Motor neuron (in vitro differentiated cells): ENCODE measurements around the gene GNB1L. TPM values are rescaled to one million over a fixed set of nuclear protein-coding genes. Genes with fewer than 3 reads are reported as not detected.
A peak's percentile ranks its signal among the peaks of the same experiment; 100 is the strongest.

Source experiments
- ATAC-seq, 8 experiments: fragments of 200-7000 bp; cut with Tn5 transposase; replicated peaks in 6 of 8; 2 replicates each; pipeline ENCODE4 v1.8.0; 2021; ENCODE audit warnings: mild to moderate bottlenecking in 8 of 8, moderate library complexity in 8 of 8
- H3K27ac ChIP-seq, 2 donors: fragments of 250-450 bp; sonication (Bioruptor Pico); 2 replicates each; pipeline ENCODE4 v1.9.0; 2021; ENCODE audit warnings: antibody characterized with exemption in 2 of 2, mild to moderate bottlenecking in 2 of 2, moderate library complexity in 1 of 2
- H3K4me1 ChIP-seq, 2 donors: fragments of 250-450 bp; sonication (Bioruptor Pico); replicated peaks in 1 of 2; 2 replicates each; pipeline ENCODE4 v1.6.1; 2021; ENCODE audit warnings: antibody characterized with exemption in 2 of 2, mild to moderate bottlenecking in 2 of 2, moderate library complexity in 1 of 2
- H3K4me3 ChIP-seq, 5 donors: fragments of 250-450 bp; sonication (Bioruptor Pico); 2 replicates each; pipeline ENCODE4 v1.9.0; 2021; ENCODE audit warnings: antibody characterized with exemption in 5 of 5, mild to moderate bottlenecking in 5 of 5, moderate library complexity in 4 of 5
- whole genome bisulfite sequencing, 10 experiments: fragments of 450-650 bp; shearing (Covaris generic); methylation state at CpG; one replicate each; pipeline ENCODE4 v1.0.0; 2022; 5-methylcytosine and 5-hydroxymethylcytosine counted together
- in situ Hi-C, 9 experiments: fragments of 400-800 bp; cut with MboI; loops; one replicate each; pipeline ENCODE4 v1.15.0; 2021; ENCODE audit warnings: low sequenced_read_pairs in 9 of 9, low pct_unique_long_range_greater_than_20kb in 2 of 9; ENCODE audit not compliant: unreplicated experiment in 9 of 9
- total RNA-seq, 8 experiments: library from RNA; unstranded; fragments of 300-600 nt; gene quantifications; 2 replicates each; pipeline versions ENCODE4 v1.2.3 to v1.2.4, GENCODE V29; 2022

Gene GNB1L
- total RNA-seq, 8 experiments from 2014 or later = 5.6 to 7.2 (median 6.4) TPM

- 88 to 100% (median 97%) methylated on average over 1 to 6 of the region's 16 CpGs; no CpG with 5 or more reads in 4 of the 10 experiments for WGBS, 10 experiments
- Histone ChIP-seq H3K4me1 (no peaks in the 10 kb centered on the region), H3K27ac (peak overlapping the region; percentile 27 to 51), H3K4me3 (no peak overlapping the region)
- no peak for ATAC-seq
- in situ Hi-C loops = no loop called here
Observed at GRCh38 chr22:19824212-19824925, 30.3 kb downstream of the GNB1L start.

DNA sequence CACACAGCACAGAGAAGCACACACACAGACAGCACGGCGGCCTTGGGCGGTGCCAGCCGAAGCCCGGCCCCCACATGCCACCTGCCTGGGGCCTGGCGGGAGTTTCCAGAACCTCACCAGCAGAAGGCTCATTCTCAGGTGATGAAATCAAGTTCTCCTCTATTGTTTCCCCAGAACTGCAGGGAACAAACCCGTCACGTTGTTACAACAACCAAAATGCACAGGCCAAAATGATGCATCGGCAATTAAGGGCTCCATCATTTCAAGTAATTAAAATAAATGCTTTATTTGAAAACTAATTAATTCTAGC, 30.8 kb downstream of the GNB1L start:
- Histone ChIP-seq H3K4me3 (no peak overlapping the region), H3K4me1 (no peaks in the 10 kb centered on the region), H3K27ac (peak overlapping the region in 1 of 2 donors; percentile 51)
- in situ Hi-C loops = no loop called here
- WGBS, 10 experiments = 87 to 95% (median 92%) methylated on average over 2 to 9 of the region's 9 CpGs; no CpG with 5 or more reads in 4 of the 10 experiments
- no peak for ATAC-seq

GRCh38 chr22:19823191-19823901, 31.3 kb downstream of the GNB1L start:
- in situ Hi-C loops = no loop called here
- no peak for ATAC-seq
- 20 to 97% (median 81%) methylated on average over 1 to 6 of the region's 11 CpGs; no CpG with 5 or more reads in 5 of the 10 experiments for WGBS, 10 experiments
- no peaks in the 10 kb centered on the region for H3K4me1 ChIP-seq
- H3K27ac ChIP-seq = no peak overlapping the region
- no peak overlapping the region for H3K4me3 ChIP-seq

DNA sequence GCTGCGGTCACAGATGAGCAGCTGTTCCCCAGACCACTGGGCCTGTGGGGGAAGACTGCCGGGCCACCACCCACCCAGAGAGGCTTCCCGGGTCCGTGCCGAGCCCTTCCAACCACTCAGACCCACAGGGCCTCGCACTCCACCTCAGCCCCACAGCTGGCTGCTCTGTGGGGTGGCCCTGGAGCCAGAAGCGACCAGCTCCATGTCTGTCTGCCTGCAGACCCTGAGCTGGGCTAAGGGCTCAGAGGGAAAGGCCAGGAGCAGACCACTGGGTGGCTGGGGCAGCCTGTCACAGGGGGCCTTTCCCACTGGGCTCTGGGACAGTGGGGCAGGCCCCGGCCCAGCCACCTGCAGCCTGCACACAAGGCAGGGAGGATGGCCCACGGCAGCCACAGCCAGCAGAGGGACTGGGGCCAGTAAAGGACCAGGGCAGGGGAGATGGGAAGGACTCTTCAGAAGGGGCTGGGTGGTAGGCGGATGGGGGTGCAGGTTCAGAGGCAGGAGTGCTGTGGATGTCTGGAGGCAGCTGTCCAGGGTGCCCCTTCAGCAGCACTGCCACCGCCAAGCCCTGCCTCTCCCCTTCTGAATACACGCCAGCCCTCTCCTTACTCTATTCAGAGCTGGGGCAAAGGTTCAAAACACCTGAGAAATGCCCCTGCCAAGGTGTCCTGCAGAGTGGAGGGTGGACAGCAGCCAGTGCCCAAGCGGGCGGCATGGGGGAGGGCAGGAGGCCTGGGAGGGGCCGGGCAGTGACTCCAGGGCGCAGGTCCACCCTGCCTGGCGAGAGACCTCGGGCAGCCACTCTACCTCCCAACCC, 32.2 kb downstream of the GNB1L start:
- ATAC-seq = no peak
- WGBS, 10 experiments = 93 to 100% (median 93%) methylated on average over 2 to 3 of the region's 18 CpGs; no CpG with 5 or more reads in 7 of the 10 experiments
- Histone ChIP-seq H3K4me3 (no peak overlapping the region), H3K27ac (no peak overlapping the region), H3K4me1 (no peaks in the 10 kb centered on the region)
- in situ Hi-C loops = no loop called here

DNA sequence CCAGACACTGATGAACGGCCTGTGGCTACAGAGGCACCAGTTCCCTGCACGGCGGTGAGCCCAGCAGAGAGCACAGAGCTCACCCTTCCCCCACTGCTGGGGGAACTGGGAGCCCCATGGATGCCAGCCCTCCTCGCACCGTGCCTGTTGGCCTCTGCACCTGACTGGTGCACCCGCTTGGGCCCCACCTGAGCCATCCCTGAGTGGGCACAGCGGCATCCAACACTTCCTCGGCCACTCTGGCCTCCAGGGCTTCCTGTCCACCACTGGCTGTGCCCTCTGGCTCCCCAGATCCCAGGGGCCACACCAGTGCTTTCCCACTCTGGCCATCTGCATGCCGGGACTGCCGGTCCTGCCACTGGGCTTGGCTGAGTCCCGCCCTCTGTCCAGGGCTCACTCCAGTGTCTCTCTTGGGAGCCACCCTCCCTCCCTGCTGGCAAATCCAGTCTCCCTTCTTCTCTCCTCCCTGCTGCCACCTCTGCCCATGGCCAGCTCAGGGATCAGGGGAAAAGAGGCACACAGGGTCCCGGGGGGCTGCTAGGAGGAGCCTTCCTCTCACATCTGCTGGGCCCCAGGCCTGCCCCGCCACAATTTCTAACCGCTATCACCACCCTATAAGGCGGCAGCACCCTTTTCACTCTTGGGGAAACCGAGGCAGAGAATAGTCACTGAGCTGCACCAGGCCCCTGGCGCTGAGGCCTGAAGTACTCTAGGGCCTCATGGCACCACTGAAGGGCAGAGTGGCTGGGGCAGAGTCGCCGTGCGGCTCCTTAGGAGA, 33.0 kb downstream of the GNB1L start:
- Histone ChIP-seq H3K4me1 (no peaks in the 10 kb centered on the region), H3K4me3 (no peak overlapping the region), H3K27ac (no peak overlapping the region)
- in situ Hi-C loops = no loop called here
- peak in 1 of 8 experiments; percentile 40 for ATAC-seq
- WGBS, 10 experiments = 89 to 94% methylated on average over 4 to 8 of the region's 20 CpGs; no CpG with 5 or more reads in 8 of the 10 experiments

- no peak overlapping the region for H3K4me3 ChIP-seq
- in situ Hi-C loops = no loop called here
- H3K27ac ChIP-seq = peak overlapping the region in 1 of 2 donors; percentile 3
- ATAC-seq = no peak
- 100% methylated on average over 1 to 2 of the region's 18 CpGs; no CpG with 5 or more reads in 7 of the 10 experiments for WGBS, 10 experiments
- no peaks in the 10 kb centered on the region for H3K4me1 ChIP-seq
Observed at GRCh38 chr22:19820880-19821522, 33.7 kb downstream of the GNB1L start.

- 80 to 100% (median 98%) methylated on average over 1 to 4 of the region's 21 CpGs; no CpG with 5 or more reads in 6 of the 10 experiments for WGBS, 10 experiments
- no peaks in the 10 kb centered on the region for H3K4me1 ChIP-seq
- no peak overlapping the region for H3K4me3 ChIP-seq
- in situ Hi-C loops = no loop called here
- ATAC-seq = no peak
- H3K27ac ChIP-seq = no peak overlapping the region
Observed at GRCh38 chr22:19819911-19820879, 34.5 kb downstream of the GNB1L start.

GRCh38 chr22:19819208-19819910, 35.3 kb downstream of the GNB1L start:
- Histone ChIP-seq H3K4me3 (no peak overlapping the region), H3K27ac (peak overlapping the region in 1 of 2 donors; percentile 37), H3K4me1 (no peaks in the 10 kb centered on the region)
- 80 to 100% (median 100%) methylated on average over 1 to 6 of the region's 14 CpGs; no CpG with 5 or more reads in 6 of the 10 experiments for WGBS, 10 experiments
- in situ Hi-C loops = no loop called here
- no peak for ATAC-seq

- Histone ChIP-seq H3K27ac (peak overlapping the region in 1 of 2 donors; percentile 37), H3K4me1 (no peaks in the 10 kb centered on the region), H3K4me3 (no peak overlapping the region)
- in situ Hi-C loops = no loop called here
- no peak for ATAC-seq
- 20 to 100% (median 93%) methylated on average over 1 to 6 of the region's 17 CpGs; no CpG with 5 or more reads in 6 of the 10 experiments for WGBS, 10 experiments
Observed at GRCh38 chr22:19818324-19819207, 36.1 kb downstream of the GNB1L start.

DNA sequence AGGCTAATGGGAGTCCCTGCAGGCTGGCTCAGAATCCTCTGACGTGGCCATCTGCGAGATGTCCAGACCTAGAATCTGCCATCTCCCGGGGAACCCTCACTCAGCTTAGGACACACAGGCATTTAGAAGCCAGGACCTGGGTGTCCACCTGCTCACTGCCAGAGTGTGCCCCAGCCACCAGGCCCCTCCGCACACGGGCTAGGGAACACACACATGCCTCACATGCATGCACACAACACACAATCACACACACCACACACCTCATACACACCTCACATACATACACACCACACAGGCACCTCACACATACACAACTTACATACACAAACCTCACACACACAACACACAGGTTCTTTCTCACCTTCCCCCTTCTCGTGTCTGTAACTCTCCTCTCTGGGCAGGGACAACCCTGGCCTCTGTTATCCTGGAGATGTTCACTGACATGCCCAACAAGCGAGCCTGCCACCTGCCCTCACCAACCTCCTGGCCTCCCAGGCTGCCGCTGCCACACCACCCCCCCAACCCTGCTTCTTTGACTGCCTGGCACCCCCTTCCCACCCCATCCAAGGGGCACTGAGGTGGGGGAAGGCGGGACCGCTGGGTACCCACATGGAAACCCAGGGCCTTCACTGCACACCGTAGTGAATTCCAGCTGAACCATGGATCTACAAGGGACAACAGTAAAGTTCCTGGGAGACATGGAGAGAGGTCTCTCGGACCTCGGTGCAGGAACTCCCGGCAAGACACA, 38.1 kb downstream of the GNB1L start:
- in situ Hi-C loops = no loop called here
- Histone ChIP-seq H3K27ac (peak overlapping the region in 1 of 2 donors; percentile 11), H3K4me1 (no peaks in the 10 kb centered on the region), H3K4me3 (no peak overlapping the region)
- ATAC-seq = no peak
- 60 to 94% (median 89%) methylated on average over 1 to 6 of the region's 14 CpGs; no CpG with 5 or more reads in 7 of the 10 experiments for WGBS, 10 experiments
